Measurements from ENCODE around the gene CPED1.

The CPED1 gene

DNA sequence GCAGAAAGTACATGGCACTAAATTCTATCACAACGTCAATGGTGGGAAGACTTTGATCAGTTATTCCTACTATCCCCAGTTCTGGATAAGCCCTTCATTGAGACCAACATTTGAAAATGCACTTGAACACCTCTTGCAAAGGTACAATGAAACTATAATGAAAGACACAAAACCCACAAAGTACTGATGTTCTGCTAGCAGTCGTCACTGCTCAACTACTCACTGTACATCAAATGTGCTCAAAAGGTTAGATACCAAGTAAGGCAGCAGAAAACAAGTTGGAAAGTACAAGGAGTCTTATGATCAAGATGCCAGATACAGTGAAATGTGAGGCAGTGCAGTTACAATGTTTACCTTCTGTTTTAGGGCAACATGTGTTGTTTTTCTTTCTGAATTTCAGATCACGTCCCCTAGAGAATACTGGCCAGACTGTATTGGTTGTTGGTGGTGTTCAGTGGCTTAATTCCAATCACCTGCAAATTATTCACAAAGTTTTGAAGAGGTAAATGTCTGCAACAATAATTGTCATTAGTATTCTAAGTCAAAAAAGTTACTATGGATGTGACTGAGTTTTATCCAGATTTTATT is 277.9 kb downstream of the CPED1 start:
- H3K4me3 ChIP-seq (ENCODE audit: low read length), result no peak overlapping the region
- H3K27ac ChIP-seq (ENCODE audit: low read length), result no peak overlapping the region
- H3K4me1 ChIP-seq (ENCODE audit: insufficient read depth, low read length), result peaks cover 4% of the 10 kb centered on the region; the same call in 1 of the 2 replicates
- no peak overlapping the region for H3K9ac ChIP-seq (ENCODE audit: low read depth, low read length)
- H3K27me3 ChIP-seq (ENCODE audit: insufficient read depth, low read length), result no peaks in the 10 kb centered on the region
- no peaks in the 10 kb centered on the region for H3K9me3 ChIP-seq (ENCODE audit: insufficient read depth, low read depth, low read length)
- no peaks in the 10 kb centered on the region for H3K36me3 ChIP-seq (ENCODE audit: insufficient read depth, low read depth, low read length)

DNA sequence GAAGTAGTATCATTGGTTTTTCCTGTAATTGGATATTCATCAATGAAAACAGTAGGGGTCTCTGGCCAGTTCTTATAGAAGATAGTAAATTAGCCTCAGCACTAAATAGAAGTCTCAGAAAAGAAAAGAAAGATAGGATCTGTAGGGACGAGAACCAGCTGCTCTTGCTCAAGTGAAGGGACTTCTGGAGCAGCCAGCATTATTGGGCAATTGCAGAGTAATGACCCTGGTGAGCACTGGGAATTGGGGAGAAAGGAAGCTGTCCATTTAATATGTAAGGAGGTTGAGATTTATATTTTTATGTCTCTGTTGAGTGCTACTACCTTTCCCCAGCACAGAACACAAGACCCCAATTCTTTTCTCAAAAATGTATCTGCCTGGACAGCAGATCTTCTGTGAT is 279.1 kb downstream of the CPED1 start:
- no peak overlapping the region for H3K9ac ChIP-seq (ENCODE audit: low read depth, low read length)
- H3K9me3 ChIP-seq (ENCODE audit: insufficient read depth, low read depth, low read length), result no peaks in the 10 kb centered on the region

DNA sequence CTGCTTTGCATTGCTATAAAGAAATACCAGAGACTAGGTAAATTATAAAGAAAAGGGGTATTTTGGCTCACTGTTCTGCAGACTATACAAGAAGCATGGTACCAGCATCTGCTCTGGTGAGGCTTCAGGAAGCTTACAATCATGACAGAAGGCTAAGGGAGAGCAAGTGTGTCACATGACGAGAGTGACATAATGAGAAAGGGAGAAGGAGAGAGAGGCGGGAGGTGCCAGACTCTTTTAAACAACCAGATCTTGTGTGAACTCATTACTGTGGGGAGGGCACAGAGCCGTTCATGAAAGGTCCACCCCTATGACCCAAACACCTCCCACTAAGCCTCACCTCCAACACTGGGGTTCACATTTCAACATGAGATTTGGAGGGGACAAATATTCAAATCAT is 281.3 kb downstream of the CPED1 start:
- H3K4me1 ChIP-seq (ENCODE audit: insufficient read depth, low read length), result no peaks in the 10 kb centered on the region
- no peak overlapping the region for H3K9ac ChIP-seq (ENCODE audit: low read depth, low read length)
- H3K4me3 ChIP-seq (ENCODE audit: low read length), result no peak overlapping the region
- H3K9me3 ChIP-seq (ENCODE audit: insufficient read depth, low read depth, low read length), result no peaks in the 10 kb centered on the region
- H3K36me3 ChIP-seq (ENCODE audit: insufficient read depth, low read depth, low read length), result no peaks in the 10 kb centered on the region
- H3K27me3 ChIP-seq (ENCODE audit: insufficient read depth, low read length), result no peaks in the 10 kb centered on the region
- no peak overlapping the region for H3K27ac ChIP-seq (ENCODE audit: low read length)

More for the DNA sequence above, 279.1 kb downstream of the CPED1 start:
- Histone ChIP-seq H3K4me1 (ENCODE audit: insufficient read depth, low read length) (peaks cover 4% of the 10 kb centered on the region; the same call in 1 of the 2 replicates), H3K36me3 (ENCODE audit: insufficient read depth, low read depth, low read length) (no peaks in the 10 kb centered on the region), H3K27ac (ENCODE audit: low read length) (no peak overlapping the region), H3K4me3 (ENCODE audit: low read length) (no peak overlapping the region), H3K27me3 (ENCODE audit: insufficient read depth, low read length) (no peaks in the 10 kb centered on the region)

DNA sequence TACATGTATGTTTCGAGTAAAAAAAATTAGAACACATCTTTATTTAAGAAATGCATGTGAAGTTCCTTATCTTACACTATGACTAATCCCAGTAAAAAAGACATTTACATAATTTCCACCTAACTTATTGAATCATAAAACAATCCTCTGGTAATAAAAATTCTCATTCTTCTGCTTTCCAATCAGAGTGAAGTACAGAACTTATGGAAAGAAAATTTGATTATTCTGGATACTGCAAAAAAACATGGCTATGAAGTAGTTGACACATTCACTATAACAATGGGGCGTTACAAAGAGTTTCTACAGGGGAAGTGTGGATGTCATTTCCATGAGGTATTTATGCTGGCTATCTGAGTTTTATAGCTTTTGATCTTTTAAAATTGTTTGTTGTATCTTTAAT is 282.6 kb downstream of the CPED1 start:
- no peak overlapping the region for H3K27ac ChIP-seq (ENCODE audit: low read length)
- no peak overlapping the region for H3K9ac ChIP-seq (ENCODE audit: low read depth, low read length)
- H3K9me3 ChIP-seq (ENCODE audit: insufficient read depth, low read depth, low read length), result no peaks in the 10 kb centered on the region
- H3K4me3 ChIP-seq (ENCODE audit: low read length), result no peak overlapping the region
- H3K27me3 ChIP-seq (ENCODE audit: insufficient read depth, low read length), result no peaks in the 10 kb centered on the region
- H3K36me3 ChIP-seq (ENCODE audit: insufficient read depth, low read depth, low read length), result no peaks in the 10 kb centered on the region
- no peaks in the 10 kb centered on the region for H3K4me1 ChIP-seq (ENCODE audit: insufficient read depth, low read length)

DNA sequence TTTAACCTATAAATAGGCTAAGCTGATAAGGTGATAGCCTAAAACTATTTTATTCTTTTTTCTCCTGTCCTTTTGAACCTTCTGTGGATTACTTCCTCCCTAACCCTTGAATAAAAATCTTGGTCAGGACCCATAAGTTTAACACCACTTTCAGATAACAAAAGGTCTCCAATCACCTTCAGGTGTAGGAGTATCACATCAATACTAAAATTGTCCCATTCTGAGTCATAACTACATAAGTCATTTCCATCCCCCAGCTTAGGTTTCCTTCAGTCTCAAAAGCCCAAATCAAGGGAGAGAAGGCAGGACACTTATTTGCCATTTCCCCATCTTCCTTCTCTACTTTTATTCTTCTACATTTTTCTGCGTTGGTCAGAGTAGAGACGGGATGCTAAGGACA is 283.4 kb downstream of the CPED1 start:
- H3K9ac ChIP-seq (ENCODE audit: low read depth, low read length), result no peak overlapping the region
- no peaks in the 10 kb centered on the region for H3K9me3 ChIP-seq (ENCODE audit: insufficient read depth, low read depth, low read length)
- no peaks in the 10 kb centered on the region for H3K36me3 ChIP-seq (ENCODE audit: insufficient read depth, low read depth, low read length)

DNA sequence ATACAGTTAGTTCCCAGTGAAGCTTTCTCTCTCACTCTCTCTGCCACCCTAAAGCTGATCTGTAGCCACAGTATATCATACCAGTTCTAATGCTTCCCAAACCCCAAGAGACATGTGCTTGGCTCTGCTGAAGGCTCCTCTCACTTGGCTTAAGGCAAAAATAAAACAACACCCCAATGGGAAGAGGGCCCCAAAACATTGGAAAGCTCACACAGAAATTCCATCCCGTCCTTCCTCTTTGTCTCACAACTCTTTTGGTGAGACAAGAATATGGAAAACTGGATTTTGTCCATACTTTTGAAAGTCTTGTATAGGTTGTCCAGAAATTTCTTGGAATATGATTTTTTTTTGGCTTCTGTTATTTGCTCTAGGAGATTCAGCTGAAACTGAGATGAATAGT is 284.2 kb downstream of the CPED1 start:
- Histone ChIP-seq H3K27ac (ENCODE audit: low read length) (no peak overlapping the region), H3K4me1 (ENCODE audit: insufficient read depth, low read length) (peaks cover under 1% of the 10 kb centered on the region; the same call in 1 of the 2 replicates), H3K9ac (ENCODE audit: low read depth, low read length) (no peak overlapping the region), H3K36me3 (ENCODE audit: insufficient read depth, low read depth, low read length) (no peaks in the 10 kb centered on the region), H3K27me3 (ENCODE audit: insufficient read depth, low read length) (no peaks in the 10 kb centered on the region), H3K4me3 (ENCODE audit: low read length) (no peak overlapping the region), H3K9me3 (ENCODE audit: insufficient read depth, low read depth, low read length) (no peaks in the 10 kb centered on the region)

More for the DNA sequence above, 283.4 kb downstream of the CPED1 start:
- no peak overlapping the region for H3K27ac ChIP-seq (ENCODE audit: low read length)
- no peak overlapping the region for H3K4me3 ChIP-seq (ENCODE audit: low read length)
- no peaks in the 10 kb centered on the region for H3K4me1 ChIP-seq (ENCODE audit: insufficient read depth, low read length)
- H3K27me3 ChIP-seq (ENCODE audit: insufficient read depth, low read length), result no peaks in the 10 kb centered on the region

DNA sequence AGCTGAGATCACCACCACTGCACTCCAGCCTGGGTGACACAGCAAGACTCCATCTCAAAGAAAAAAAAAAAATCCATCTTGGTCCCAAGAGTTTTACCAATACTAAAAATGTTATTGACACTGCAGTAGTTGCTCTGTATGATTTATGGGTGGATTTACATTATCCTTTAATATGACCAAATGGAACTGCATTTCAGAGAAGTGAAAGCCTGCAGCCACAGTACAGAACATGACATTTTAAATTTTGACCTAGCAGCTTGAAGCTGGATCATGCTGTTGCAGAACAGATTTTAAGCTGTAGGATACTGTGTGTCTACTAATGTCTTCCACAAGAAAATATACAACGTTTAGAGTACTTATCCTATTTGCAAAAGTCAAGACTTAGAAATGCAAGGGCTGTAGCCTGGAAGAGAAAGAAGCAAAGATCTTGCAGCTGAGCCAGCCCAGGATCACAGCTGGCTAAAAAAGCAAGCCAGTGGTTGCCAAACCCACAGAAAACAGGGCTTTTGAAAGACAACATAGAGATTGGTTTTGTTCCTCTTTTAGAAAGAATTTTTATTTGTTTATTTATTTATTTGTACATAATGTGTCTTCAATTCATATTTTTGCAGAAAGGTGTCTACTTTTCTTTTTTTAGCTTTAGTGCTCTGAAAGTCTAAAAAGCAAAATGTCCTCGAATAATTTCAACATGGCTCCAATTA is 285.1 kb downstream of the CPED1 start:
- Histone ChIP-seq H3K27me3 (ENCODE audit: insufficient read depth, low read length) (no peaks in the 10 kb centered on the region), H3K9me3 (ENCODE audit: insufficient read depth, low read depth, low read length) (no peaks in the 10 kb centered on the region), H3K36me3 (ENCODE audit: insufficient read depth, low read depth, low read length) (no peaks in the 10 kb centered on the region), H3K4me1 (ENCODE audit: insufficient read depth, low read length) (peaks cover 7% of the 10 kb centered on the region; the same call in 1 of the 2 replicates), H3K27ac (ENCODE audit: low read length) (no peak overlapping the region), H3K9ac (ENCODE audit: low read depth, low read length) (no peak overlapping the region), H3K4me3 (ENCODE audit: low read length) (no peak overlapping the region)

DNA sequence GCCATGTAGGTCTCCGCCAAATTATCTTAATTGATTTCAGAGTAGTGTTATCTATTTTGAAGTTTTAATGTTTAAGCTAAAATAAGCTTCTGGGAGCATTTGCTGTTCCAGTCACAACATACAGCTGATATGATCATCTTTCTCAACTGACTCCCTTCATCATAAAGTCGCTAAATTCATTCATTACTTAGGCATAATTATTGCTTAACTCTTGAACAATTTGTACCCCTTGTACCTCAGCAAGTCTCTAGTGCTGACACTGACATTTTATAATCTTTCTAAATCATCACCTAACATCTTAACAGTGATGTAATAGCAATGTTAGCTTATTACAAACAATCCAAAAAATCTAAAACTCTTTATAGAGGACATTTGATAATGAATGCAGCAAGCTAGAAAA is 286.0 kb downstream of the CPED1 start:
- peaks cover 10% of the 10 kb centered on the region; the same call in 1 of the 2 replicates for H3K4me1 ChIP-seq (ENCODE audit: insufficient read depth, low read length)
- H3K27ac ChIP-seq (ENCODE audit: low read length), result no peak overlapping the region
- no peak overlapping the region for H3K4me3 ChIP-seq (ENCODE audit: low read length)
- no peaks in the 10 kb centered on the region for H3K27me3 ChIP-seq (ENCODE audit: insufficient read depth, low read length)
- no peaks in the 10 kb centered on the region for H3K36me3 ChIP-seq (ENCODE audit: insufficient read depth, low read depth, low read length)
- H3K9ac ChIP-seq (ENCODE audit: low read depth, low read length), result no peak overlapping the region
- no peaks in the 10 kb centered on the region for H3K9me3 ChIP-seq (ENCODE audit: insufficient read depth, low read depth, low read length)

DNA sequence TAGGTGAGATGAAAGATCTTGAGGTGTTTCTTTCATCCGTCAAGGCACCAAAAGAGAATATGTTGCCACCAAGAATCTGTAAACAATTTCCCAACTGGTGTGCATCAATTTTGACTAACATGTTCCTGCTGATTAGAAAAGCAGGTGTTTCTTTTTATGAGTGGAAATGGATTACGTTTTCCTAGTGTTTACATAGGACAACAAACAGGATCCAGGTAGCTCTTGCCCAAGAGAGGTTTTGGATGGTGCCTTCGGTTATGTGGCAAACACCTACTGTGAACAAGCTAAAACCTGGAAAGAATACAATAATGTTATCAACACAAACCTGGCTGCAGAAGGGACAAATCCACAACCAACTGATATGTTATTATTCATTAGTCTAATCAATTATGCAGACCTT is 286.7 kb downstream of the CPED1 start:
- no peaks in the 10 kb centered on the region for H3K36me3 ChIP-seq (ENCODE audit: insufficient read depth, low read depth, low read length)

DNA sequence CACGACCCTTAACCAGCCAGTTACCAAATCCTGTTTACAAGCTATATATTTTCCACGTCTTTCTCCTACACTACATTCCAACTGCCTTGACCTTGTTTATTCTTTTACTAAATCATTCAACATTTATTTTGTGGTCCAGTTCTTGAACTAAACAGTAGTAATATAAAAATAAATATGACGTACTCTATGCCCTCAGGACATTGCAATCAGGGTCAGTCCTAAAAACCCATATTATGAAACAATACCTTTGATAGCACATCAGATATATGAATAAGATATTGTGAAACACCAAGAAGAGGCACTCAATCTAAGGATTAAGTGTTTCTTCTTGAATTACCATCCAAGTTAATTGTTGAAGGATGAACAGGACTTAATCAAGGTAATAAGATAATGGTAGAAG is 287.8 kb downstream of the CPED1 start:
- Histone ChIP-seq H3K4me3 (ENCODE audit: low read length) (no peak overlapping the region), H3K27me3 (ENCODE audit: insufficient read depth, low read length) (no peaks in the 10 kb centered on the region), H3K9ac (ENCODE audit: low read depth, low read length) (no peak overlapping the region), H3K9me3 (ENCODE audit: insufficient read depth, low read depth, low read length) (no peaks in the 10 kb centered on the region), H3K27ac (ENCODE audit: low read length) (no peak overlapping the region), H3K4me1 (ENCODE audit: insufficient read depth, low read length) (peaks cover 10% of the 10 kb centered on the region; the same call in 1 of the 2 replicates), H3K36me3 (ENCODE audit: insufficient read depth, low read depth, low read length) (no peaks in the 10 kb centered on the region)

More for the DNA sequence above, 286.7 kb downstream of the CPED1 start:
- no peaks in the 10 kb centered on the region for H3K9me3 ChIP-seq (ENCODE audit: insufficient read depth, low read depth, low read length)
- no peak overlapping the region for H3K9ac ChIP-seq (ENCODE audit: low read depth, low read length)
- H3K4me3 ChIP-seq (ENCODE audit: low read length), result no peak overlapping the region
- H3K4me1 ChIP-seq (ENCODE audit: insufficient read depth, low read length), result peaks cover 10% of the 10 kb centered on the region; the same call in 1 of the 2 replicates
- H3K27me3 ChIP-seq (ENCODE audit: insufficient read depth, low read length), result no peaks in the 10 kb centered on the region
- no peak overlapping the region for H3K27ac ChIP-seq (ENCODE audit: low read length)

DNA sequence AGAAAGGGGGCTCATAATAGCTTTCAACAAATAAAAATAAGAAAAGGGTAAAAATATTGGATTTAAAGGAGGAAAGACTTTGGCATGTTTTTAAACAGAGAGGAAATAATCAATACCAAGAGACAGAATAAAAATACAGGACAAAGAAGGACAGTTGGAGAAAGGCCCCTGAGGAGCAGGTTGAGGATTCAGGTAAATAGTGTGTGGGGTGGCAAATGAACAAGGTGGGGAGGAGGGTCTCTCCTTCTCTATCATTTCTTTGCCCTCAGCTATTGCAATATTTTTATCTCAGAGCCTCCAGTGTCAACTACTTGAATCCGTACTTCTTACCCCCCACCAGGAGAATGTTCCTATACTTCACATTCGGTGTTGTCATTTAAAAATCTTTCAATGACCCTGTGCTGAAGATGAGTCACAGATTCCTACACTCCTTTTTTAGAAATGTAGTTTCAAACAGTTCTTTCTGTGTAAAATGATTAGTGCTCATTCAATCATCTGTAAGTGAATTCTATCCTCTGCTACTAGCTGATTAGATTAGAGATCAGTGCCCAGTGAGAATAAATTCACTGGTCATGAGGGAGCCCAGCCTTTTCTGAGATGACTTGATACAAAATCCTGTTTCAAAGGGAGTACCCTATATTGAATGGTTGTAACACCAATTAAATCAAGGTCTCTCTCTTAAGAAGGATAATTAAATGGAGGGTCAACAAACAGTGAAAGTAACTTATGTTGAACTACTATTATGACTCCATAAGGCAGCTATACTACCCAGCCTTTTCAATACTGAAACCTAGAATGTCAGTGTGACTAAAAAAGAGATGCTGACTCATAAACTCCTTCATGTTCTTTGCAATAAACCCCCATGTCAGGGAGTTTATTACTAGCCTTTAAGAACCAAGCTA is 289.9 kb downstream of the CPED1 start:
- no peaks in the 10 kb centered on the region for H3K36me3 ChIP-seq (ENCODE audit: insufficient read depth, low read depth, low read length)
- H3K9ac ChIP-seq (ENCODE audit: low read depth, low read length), result no peak overlapping the region
- H3K9me3 ChIP-seq (ENCODE audit: insufficient read depth, low read depth, low read length), result no peaks in the 10 kb centered on the region
- no peak overlapping the region for H3K27ac ChIP-seq (ENCODE audit: low read length)
- no peak overlapping the region for H3K4me3 ChIP-seq (ENCODE audit: low read length)
- peaks cover 10% of the 10 kb centered on the region; the same call in 1 of the 2 replicates for H3K4me1 ChIP-seq (ENCODE audit: insufficient read depth, low read length)
- no peaks in the 10 kb centered on the region for H3K27me3 ChIP-seq (ENCODE audit: insufficient read depth, low read length)
